Raji (cell line): ENCODE results near the gene TSGA10IP.

Experiments used
- POLR2A ChIP-seq: IDR thresholded peaks from 2 replicates; pipeline ENCODE4 v1.6.1; 2011; ENCODE audit warnings: low read depth, low read length, control low read depth; ENCODE audit not compliant: insufficient read depth

Gene TSGA10IP

GRCh38 chr11:65927904-65928397 is 17.3 kb upstream of the TSGA10IP start:
- 0 out of 2 replicates have a peak, but pooled peaks have one; percentile 36 for TF ChIP-seq POLR2A

- no peak for TF ChIP-seq POLR2A
These were observed 16.6 kb upstream of the TSGA10IP start for GRCh38 chr11:65928667-65929066.

DNA sequence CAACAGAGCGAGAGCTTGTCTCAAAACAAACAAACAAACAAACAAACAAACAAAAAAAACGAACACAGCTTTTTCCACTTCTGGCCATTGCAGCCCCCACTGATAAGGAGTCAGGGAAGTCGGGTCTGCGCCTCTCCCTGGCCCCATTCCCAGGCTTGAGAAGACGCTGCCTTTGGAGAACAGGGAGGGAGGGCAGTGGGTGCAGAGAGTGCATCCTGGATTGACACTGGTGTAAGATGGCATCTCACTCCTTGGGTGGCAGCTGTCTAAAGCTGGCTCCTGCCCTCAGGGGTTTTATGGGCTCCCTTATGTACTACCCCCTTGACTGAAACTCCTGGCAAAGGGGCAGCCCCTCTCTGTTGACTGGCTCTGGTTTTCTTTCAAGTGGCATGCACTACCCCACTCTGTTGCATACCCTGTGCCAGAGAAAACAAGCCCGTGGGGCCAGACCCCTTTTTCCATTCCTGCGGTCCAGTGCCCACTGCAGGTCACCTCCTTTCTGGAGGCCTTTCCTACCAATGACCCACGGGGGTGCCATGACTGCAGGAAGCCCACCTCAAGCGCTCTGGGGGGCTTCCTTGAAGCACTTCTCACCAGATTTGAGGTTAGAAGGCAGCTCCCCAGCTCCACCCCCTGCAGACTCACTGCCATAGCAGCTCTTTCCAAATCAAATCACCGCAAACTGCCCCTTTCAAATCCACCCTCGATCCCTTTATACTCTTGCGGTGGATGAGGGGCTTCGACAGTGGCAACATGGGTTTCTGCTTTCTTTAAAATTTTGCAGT is 13.3 kb upstream of the TSGA10IP start:
- no peak for TF ChIP-seq POLR2A

GRCh38 chr11:65932558-65932919 is 12.7 kb upstream of the TSGA10IP start:
- TF ChIP-seq POLR2A: no peak

- no peak for TF ChIP-seq POLR2A
These were observed 11.3 kb upstream of the TSGA10IP start for GRCh38 chr11:65934014-65934413.

DNA sequence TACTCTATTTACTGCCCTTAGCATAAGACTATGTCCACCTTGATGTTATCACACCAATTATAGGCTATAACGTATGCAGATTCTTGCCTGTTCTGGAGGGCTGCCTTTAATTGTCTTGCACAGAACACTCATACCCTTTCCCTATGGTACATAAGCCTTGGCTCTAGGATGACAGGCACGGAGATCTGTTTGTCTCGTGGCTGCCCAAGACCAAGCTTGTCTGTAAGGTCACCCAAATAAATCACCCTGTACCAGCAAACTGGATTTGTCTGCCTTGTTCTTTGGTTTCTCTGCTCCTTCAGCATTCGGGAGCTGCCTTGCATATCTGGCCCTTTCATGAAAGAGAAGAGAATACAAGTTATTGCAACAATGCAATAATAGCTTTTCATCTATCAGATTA is 7.5 kb upstream of the TSGA10IP start:
- TF ChIP-seq POLR2A: no peak

DNA sequence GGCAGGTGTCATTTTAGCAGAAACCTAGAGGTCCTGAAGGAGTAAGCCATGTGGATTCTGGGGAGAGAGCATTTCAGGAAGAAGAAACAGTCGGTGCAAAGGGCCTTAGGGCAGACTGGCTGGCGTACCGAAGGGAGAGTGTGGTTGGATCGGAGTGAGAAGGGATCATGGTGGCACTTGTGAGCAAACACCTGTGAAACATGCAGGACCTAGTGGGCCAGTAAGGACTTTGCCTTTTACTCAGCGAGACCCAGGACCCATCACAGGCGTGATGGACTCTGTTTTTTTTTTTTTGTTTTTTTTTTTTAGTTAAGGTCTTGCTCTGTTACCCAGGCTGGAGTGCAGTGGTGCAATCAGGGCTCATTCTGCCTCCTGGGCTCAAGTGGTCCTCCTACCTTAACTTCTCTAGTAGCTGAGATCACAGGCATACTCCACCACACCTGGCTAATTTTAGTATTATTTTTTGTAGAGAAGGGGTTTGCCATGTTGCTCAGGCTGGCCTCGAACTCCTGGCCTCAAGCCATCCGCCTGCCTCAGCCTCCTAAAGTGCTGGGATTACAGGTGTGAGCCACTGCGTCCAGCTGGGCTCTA is 3.5 kb upstream of the TSGA10IP start:
- no peak for TF ChIP-seq POLR2A

DNA sequence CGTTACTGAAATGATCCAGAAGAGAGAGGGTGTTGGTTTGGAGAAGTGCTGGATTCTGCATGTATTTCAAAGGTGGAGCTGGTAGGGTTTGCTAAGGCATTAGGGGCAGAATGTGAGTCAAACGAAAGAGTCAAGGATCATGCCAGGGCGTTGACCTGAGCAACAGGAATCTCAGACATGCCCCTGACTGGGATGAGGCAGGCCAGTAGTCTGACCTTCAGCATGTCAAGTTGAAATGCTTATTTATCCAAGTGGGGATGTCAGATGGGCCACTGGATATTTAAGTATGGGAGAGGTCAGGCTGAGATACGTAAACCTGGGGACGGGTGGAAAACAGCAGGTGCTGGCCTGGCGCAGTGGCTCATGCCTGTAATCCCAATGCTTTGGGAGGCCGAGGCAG is 2.7 kb upstream of the TSGA10IP start:
- TF ChIP-seq POLR2A: no peak

GRCh38 chr11:65944191-65944590 is 1.1 kb upstream of the TSGA10IP start:
- no peak for TF ChIP-seq POLR2A

GRCh38 chr11:65944767-65945166 is 513 bp upstream of the TSGA10IP start:
- no peak for TF ChIP-seq POLR2A

DNA sequence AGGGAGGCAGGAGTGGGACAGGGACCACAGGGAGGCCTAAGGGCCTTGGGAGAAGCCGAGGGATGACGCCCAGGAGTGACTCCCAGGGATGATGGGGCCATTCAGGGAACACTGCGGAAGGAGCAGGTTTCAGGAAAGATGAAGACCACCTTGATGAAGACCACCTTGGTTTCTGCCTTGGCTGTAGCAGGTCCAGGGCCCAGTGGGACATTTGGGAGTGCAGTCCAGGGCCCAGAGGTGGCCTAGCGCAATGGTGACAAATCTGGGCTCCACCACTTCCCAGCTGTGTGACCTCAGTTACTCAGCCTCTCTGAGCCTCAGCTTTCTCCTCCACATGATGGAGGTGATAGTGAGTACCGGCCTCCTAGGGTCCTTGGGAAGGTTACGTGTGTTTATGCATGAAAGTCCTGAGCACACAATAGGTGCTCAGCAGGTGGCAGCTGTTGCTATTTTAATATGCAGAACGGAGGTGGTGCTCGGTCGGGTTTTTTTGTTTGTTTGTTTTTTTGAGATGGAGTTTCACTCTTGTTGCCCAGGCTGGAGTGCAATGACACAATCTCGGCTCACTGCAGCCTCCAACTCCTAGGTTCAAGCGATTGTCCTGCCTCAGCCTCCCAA is 770 bp downstream of the TSGA10IP start:
- TF ChIP-seq POLR2A: no peak

- TF ChIP-seq POLR2A: no peak
These were observed 1.4 kb downstream of the TSGA10IP start for GRCh38 chr11:65946655-65947054.

- TF ChIP-seq POLR2A: no peak
These were observed 1.9 kb downstream of the TSGA10IP start for GRCh38 chr11:65947133-65947532.

GRCh38 chr11:65947603-65948125 is 2.4 kb downstream of the TSGA10IP start:
- TF ChIP-seq POLR2A: no peak

- TF ChIP-seq POLR2A: no peak
These were observed 6.8 kb downstream of the TSGA10IP start for GRCh38 chr11:65952052-65952521.

- no peak for TF ChIP-seq POLR2A
These were observed 8.2 kb downstream of the TSGA10IP start for GRCh38 chr11:65953471-65953870.
